Transverse colon (tissue), 3 donors: ENCODE measurements around the gene GCLC.

Source experiments
- CTCF ChIP-seq, 5 experiments: fragments of 200-600 bp in 3 of 5; fragments of 450-650 bp in 2 of 5; sonication (generic) in 3 of 5; IDR thresholded peaks; 1 replicate in 2 of 5; 2 replicates in 3 of 5; pipeline ENCODE4 v1.5.1; 2016 to 2017; ENCODE audit warnings: antibody characterized with exemption in 5 of 5, inconsistent platforms in 3 of 5, mild to moderate bottlenecking in 2 of 5, moderate library complexity in 1 of 5
- EP300 ChIP-seq: sonication (generic); formaldehyde crosslinking; IDR thresholded peaks from one replicate; pipeline ENCODE4 v1.6.1; 2017; ENCODE audit warnings: antibody characterized with exemption, low read depth
- POLR2A ChIP-seq: fragments of 450-650 bp; IDR thresholded peaks from one replicate; pipeline ENCODE4 v1.6.1; 2016; ENCODE audit warnings: antibody characterized with exemption, mild to moderate bottlenecking, moderate library complexity

- TF ChIP-seq EP300 (no peak), CTCF (IDR thresholded peaks at IDR 0.05) (no peak), POLR2A (no peak)
These were observed 57.8 kb downstream of the GCLC start for GRCh38 chr6:53487080-53487479.
